ENCODE data around the gene RAB11A. TPM values are rescaled to one million over a fixed set of nuclear protein-coding genes. Genes with fewer than 3 reads are reported as not detected.

RAB11A gene
- total and polyA plus RNA-seq, 9 of the 15 experiments (the other 6 are each of a cell fraction or from before 2014, with no cell fraction given) = 129 to 369 (median 245) TPM

GRCh38 chr15:65824031-65824743 is 45.1 kb upstream of the RAB11A start (continued):
- TF ChIP-seq PRDM10 (IDR thresholded peaks at IDR 0.05; ENCODE audit: partially characterized antibody) (peak; percentile 62), ZKSCAN3 (CRISPR knock-in tag; IDR thresholded peaks at IDR 0.05) (no peak), NFXL1 (CRISPR knock-in tag; IDR thresholded peaks at IDR 0.05) (no peak), ATF1 (CRISPR knock-in tag; IDR thresholded peaks at IDR 0.05) (no peak), ATF1 (tag; IDR thresholded peaks at IDR 0.05) (no peak), CC2D1A (IDR thresholded peaks at IDR 0.05) (peak; percentile 52; the same call in 1 of the 2 replicates), FOXJ3 (CRISPR knock-in tag; IDR thresholded peaks at IDR 0.05) (no peak), SMC3 (conservative IDR thresholded peaks at IDR 0.05; ENCODE audit: insufficient read depth, low read depth, low read length) (peak; percentile 56; the same call in 1 of the 2 replicates), CCNT2 (IDR thresholded peaks at IDR 0.05; ENCODE audit: borderline replicate concordance, extremely low read depth, insufficient read length, low read depth, low read length) (no peak), CHD2 (IDR thresholded peaks at IDR 0.05; ENCODE audit: low read depth, low read length) (no peak), TCF3 (CRISPR knock-in tag; IDR thresholded peaks at IDR 0.05) (no peak), BRD9 (IDR thresholded peaks at IDR 0.05; ENCODE audit: low read depth, partially characterized antibody) (peak; percentile 61), ZBTB12 (CRISPR knock-in tag; IDR thresholded peaks at IDR 0.05) (no peak), REST (IDR thresholded peaks at IDR 0.05; ENCODE audit: borderline replicate concordance) (peak; percentile 61; the same call in 1 of the 2 replicates), REST (CRISPR knock-in tag; IDR thresholded peaks at IDR 0.05; ENCODE audit: low read depth) (no peak), MYC (IDR thresholded peaks at IDR 0.05; ENCODE audit: low read depth, low read length) (peak; percentile 47), MYC (CRISPR knock-in tag; IDR thresholded peaks at IDR 0.05; ENCODE audit: borderline replicate concordance, low read depth) (no peak)

All from K562 (cell line).